DOHH2 (cell line): ENCODE data around the gene DNAH14.
"Not testable (repeated sequence)": the region's sequence is repeated elsewhere in the genome, so short reads cannot be mapped to it uniquely, and the experiment has no call there.

ENCODE experiments used
- H3F3A ChIP-seq: fragments of 200-600 bp; sonication (generic), shearing (Covaris generic); 2 replicates; pipeline ENCODE4 v1.6.0; 2016; ENCODE audit warnings: antibody characterized with exemption, mild to moderate bottlenecking; ENCODE audit not compliant: control insufficient read depth, insufficient read depth
- H3K27ac ChIP-seq: fragments of 200-600 bp; sonication (generic); 2 replicates; pipeline ENCODE4 v1.5.1; 2014; ENCODE audit warnings: low read depth, mild to moderate bottlenecking, low read length, moderate library complexity
- H3K27me3 ChIP-seq: fragments of 200-600 bp; sonication (generic); 2 replicates; pipeline ENCODE4 v1.6.1; 2014; ENCODE audit warnings: mild to moderate bottlenecking, low read length, mixed read lengths; ENCODE audit not compliant: control insufficient read depth
- H3K36me3 ChIP-seq: fragments of 200-600 bp; sonication (generic); 2 replicates; pipeline ENCODE4 v1.6.1; 2014; ENCODE audit warnings: mild to moderate bottlenecking, low read length, moderate library complexity, mixed read lengths; ENCODE audit not compliant: control insufficient read depth
- H3K4me1 ChIP-seq: fragments of 200-600 bp; sonication (generic); 2 replicates; pipeline ENCODE4 v1.6.1; 2014; ENCODE audit warnings: mild to moderate bottlenecking, low read length, mixed read lengths; ENCODE audit not compliant: control insufficient read depth
- H3K4me2 ChIP-seq: fragments of 200-600 bp; sonication (generic); 2 replicates; pipeline ENCODE4 v1.6.0; 2014; ENCODE audit warnings: mild to moderate bottlenecking, low read length, moderate library complexity
- H3K4me3 ChIP-seq: fragments of 200-600 bp; sonication (generic); 2 replicates; pipeline ENCODE4 v1.5.1; 2014; ENCODE audit warnings: mild to moderate bottlenecking, low read length, mixed read lengths
- H3K79me2 ChIP-seq: fragments of 200-600 bp; sonication (generic); 2 replicates; pipeline ENCODE4 v1.6.1; 2014; ENCODE audit warnings: mild to moderate bottlenecking, low read length, mixed read lengths; ENCODE audit not compliant: control insufficient read depth
- H3K9me2 ChIP-seq: fragments of 200-600 bp; sonication (generic); replicated peaks from 2 replicates; pipeline ENCODE4 v1.6.1; 2014; ENCODE audit warnings: mild to moderate bottlenecking, low read length, mixed read lengths; ENCODE audit not compliant: control insufficient read depth
- H3K9me3 ChIP-seq: fragments of 200-600 bp; sonication (generic); 2 replicates; pipeline ENCODE4 v1.6.1; 2014; ENCODE audit warnings: antibody characterized with exemption, low read length, mixed read lengths; ENCODE audit not compliant: control insufficient read depth, insufficient read depth
- H4K20me1 ChIP-seq: fragments of 200-600 bp; sonication (generic); 2 replicates; pipeline ENCODE4 v1.6.0; 2014; ENCODE audit warnings: low read depth, mild to moderate bottlenecking, antibody characterized with exemption, low read length, moderate library complexity; ENCODE audit not compliant: control insufficient read depth, insufficient read depth
- EZH2phosphoT487 ChIP-seq: fragments of 200-600 bp; sonication (generic); IDR thresholded peaks from 2 replicates; pipeline ENCODE4 v1.6.1; 2017; ENCODE audit warnings: borderline replicate concordance, mild to moderate bottlenecking, antibody characterized with exemption, low read length, moderate library complexity, mixed read lengths
- TF ChIP-seq, protein P1 (sequence below): fragments of 200-600 bp; sonication (generic); IDR thresholded peaks from one replicate; pipeline ENCODE4 v1.5.1; 2014; ENCODE audit warnings: antibody characterized with exemption, mild to moderate bottlenecking, low read depth, low read length; ENCODE audit not compliant: poor library complexity, severe bottlenecking

DNAH14 gene

DNA sequence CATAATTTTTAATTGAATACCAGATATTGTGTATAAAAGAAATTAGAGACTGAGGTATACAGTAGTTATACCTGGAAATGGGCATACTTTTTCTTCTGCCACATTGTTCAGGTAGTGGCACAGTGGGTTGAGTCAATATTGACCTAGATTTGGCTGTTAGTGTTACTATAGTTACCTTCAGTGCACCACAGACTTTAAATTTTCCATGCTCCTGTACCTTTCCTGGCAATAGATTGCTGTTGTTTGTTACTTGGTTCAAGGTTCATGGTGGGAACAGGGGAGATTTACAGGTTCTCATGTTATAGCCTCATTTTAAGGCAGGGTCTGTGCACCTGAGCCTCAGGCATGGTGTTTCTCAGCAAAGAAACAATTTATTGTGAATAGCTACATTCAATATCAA is 279.7 kb downstream of the DNAH14 start:
- no peak overlapping the region for H3K4me2 ChIP-seq
- H3K27ac ChIP-seq, result no peak overlapping the region
- H4K20me1 ChIP-seq, result no peaks in the 10 kb centered on the region
- H3K9me2 ChIP-seq, result no peaks in the 10 kb centered on the region
- no peaks in the 10 kb centered on the region for H3K36me3 ChIP-seq
- H3K79me2 ChIP-seq, result no peaks in the 10 kb centered on the region
- H3K9me3 ChIP-seq, result no peaks in the 10 kb centered on the region
- H3K4me1 ChIP-seq, result no peaks in the 10 kb centered on the region
- H3F3A ChIP-seq, result no peaks in the 10 kb centered on the region
- H3K27me3 ChIP-seq, result no peaks in the 10 kb centered on the region
- no peak overlapping the region for H3K4me3 ChIP-seq
- TF ChIP-seq, protein P1, sequence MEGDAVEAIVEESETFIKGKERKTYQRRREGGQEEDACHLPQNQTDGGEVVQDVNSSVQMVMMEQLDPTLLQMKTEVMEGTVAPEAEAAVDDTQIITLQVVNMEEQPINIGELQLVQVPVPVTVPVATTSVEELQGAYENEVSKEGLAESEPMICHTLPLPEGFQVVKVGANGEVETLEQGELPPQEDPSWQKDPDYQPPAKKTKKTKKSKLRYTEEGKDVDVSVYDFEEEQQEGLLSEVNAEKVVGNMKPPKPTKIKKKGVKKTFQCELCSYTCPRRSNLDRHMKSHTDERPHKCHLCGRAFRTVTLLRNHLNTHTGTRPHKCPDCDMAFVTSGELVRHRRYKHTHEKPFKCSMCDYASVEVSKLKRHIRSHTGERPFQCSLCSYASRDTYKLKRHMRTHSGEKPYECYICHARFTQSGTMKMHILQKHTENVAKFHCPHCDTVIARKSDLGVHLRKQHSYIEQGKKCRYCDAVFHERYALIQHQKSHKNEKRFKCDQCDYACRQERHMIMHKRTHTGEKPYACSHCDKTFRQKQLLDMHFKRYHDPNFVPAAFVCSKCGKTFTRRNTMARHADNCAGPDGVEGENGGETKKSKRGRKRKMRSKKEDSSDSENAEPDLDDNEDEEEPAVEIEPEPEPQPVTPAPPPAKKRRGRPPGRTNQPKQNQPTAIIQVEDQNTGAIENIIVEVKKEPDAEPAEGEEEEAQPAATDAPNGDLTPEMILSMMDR, result no peak

DNA sequence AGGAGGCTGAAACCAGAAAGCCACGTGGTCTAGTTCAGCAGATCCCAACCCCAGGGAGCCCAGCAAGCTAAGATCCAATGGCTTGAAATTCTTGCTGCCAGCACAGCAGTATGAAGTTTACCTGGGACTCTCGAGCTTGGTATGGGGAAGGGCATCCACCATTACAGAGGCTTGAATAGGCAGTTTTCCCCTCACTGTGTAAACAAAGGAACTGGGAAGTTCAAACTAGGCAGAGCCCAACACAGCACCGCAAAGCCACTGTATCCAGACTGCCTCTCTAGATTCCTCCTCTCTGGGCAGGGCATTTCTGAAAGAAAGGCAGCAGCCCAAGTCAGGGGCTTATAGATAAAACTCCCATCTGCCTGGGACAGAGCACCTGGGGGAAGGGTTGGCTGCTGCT is 280.7 kb downstream of the DNAH14 start:
- not testable (repeated sequence) for H3K9me2 ChIP-seq, H3K4me3 ChIP-seq, H3K27ac ChIP-seq, H4K20me1 ChIP-seq, H3K27me3 ChIP-seq, H3K79me2 ChIP-seq, H3K36me3 ChIP-seq, H3F3A ChIP-seq, H3K9me3 ChIP-seq, H3K4me2 ChIP-seq, H3K4me1 ChIP-seq

DNA sequence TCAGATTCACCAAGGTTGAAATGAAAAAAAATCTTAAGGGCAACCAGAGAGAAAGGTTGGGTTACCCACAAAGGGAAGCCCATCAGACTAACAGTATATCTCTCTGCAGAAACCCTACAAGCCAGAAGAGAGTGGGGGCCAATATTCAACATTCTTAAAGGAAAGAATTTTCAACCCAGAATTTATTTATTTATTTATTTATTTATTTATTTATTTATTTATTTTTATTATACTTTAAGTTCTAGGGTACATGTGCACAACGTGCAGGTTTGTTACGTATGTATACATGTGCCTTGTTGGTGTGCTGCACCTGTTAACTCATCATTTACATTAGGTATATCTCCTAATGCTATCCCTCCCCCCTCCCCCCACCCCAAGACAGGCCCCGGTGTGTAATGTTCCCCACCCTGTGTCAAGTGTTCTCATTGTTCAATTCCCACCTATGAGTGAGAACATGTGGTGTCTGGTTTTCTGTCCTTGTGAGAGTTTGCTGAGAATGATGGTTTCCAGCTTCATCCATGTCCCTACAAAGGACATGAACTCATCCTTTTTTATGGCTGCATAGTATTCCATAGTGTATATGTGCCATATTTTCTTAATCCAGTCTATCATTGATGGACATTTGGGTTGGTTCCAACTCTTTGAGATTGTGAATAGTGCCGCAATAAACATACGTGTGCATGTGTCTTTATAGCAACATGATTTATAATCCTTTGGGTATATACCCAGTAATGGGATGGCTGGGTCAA is 282.4 kb downstream of the DNAH14 start:
- not testable (repeated sequence) for H3K4me2 ChIP-seq, H3K36me3 ChIP-seq, H3F3A ChIP-seq, H3K9me2 ChIP-seq, H3K27me3 ChIP-seq, H3K9me3 ChIP-seq, H3K4me1 ChIP-seq, H4K20me1 ChIP-seq, H3K27ac ChIP-seq, H3K79me2 ChIP-seq, H3K4me3 ChIP-seq

DNA sequence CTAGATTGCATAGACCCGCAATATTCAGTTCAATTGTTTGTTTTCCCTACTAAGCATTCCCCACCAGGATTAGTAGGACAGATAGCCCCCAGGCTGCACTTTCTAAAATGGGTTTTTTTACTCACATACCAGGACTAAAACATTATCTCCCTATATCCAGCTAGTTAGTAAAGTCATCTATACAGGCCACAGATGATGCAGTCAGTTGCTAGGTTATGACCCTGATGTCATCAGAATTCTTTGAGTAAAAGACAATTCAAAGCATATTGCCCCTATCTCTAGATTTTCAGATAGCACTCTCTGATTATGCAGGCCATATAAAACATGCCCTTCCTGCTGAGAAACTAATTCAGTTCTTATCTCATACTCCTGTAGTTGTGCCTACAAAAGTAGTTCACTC is 294.8 kb downstream of the DNAH14 start:
- Histone ChIP-seq H3K36me3 (no peaks in the 10 kb centered on the region), H3K27me3 (no peaks in the 10 kb centered on the region), H3K27ac (no peak overlapping the region), H3K4me1 (no peaks in the 10 kb centered on the region), H3K9me3 (no peaks in the 10 kb centered on the region), H3K79me2 (no peaks in the 10 kb centered on the region), H3F3A (no peaks in the 10 kb centered on the region), H3K4me2 (no peak overlapping the region), H4K20me1 (no peaks in the 10 kb centered on the region), H3K4me3 (no peak overlapping the region), H3K9me2 (no peaks in the 10 kb centered on the region)
- TF ChIP-seq EZH2phosphoT487, result no peak
- TF ChIP-seq, protein P1, result no peak
